GM12875 (cell line): ENCODE data around the gene CD164.

ENCODE experiments used
- H3K4me3 ChIP-seq: one replicate; pipeline ENCODE4 v1.5.1; 2011; ENCODE audit warnings: low read depth, low read length, control low read depth
- TF ChIP-seq, protein P1 (sequence below): IDR thresholded peaks from 2 replicates; pipeline ENCODE4 v1.5.1; 2011; ENCODE audit warnings: low read depth, mild to moderate bottlenecking, control low read depth, inconsistent platforms, low read length, moderate library complexity, borderline replicate concordance; ENCODE audit not compliant: insufficient read depth

Gene CD164

DNA sequence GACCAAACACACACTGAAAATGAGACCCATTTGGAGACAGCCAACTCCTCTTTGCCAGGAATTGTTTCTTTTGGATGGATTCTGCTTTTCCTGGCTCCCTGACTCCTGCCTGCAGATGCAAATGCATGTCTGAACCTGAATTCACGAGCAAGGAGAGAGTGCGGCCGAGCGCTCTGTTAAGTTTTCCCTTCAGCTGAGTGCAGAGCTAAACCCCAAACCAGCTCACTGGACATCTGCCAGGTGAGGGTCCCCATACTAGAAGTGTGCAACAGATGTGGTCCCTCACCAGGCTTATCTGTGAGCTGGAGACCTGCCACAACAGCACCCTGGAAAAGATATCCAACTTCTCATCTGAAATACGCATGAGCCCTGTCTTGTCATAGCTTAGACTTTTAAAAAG is 59.0 kb downstream of the CD164 start:
- H3K4me3 ChIP-seq: no peak overlapping the region
- TF ChIP-seq, protein P1, sequence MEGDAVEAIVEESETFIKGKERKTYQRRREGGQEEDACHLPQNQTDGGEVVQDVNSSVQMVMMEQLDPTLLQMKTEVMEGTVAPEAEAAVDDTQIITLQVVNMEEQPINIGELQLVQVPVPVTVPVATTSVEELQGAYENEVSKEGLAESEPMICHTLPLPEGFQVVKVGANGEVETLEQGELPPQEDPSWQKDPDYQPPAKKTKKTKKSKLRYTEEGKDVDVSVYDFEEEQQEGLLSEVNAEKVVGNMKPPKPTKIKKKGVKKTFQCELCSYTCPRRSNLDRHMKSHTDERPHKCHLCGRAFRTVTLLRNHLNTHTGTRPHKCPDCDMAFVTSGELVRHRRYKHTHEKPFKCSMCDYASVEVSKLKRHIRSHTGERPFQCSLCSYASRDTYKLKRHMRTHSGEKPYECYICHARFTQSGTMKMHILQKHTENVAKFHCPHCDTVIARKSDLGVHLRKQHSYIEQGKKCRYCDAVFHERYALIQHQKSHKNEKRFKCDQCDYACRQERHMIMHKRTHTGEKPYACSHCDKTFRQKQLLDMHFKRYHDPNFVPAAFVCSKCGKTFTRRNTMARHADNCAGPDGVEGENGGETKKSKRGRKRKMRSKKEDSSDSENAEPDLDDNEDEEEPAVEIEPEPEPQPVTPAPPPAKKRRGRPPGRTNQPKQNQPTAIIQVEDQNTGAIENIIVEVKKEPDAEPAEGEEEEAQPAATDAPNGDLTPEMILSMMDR: no peak

- TF ChIP-seq, protein P1: no peak
Measured at GRCh38 chr6:109322825-109323224, 59.4 kb downstream of the CD164 start.

GRCh38 chr6:109321752-109322151 is 60.5 kb downstream of the CD164 start:
- no peak overlapping the region for H3K4me3 ChIP-seq
- TF ChIP-seq, protein P1: no peak

More at GRCh38 chr6:109322825-109323224, 59.4 kb downstream of the CD164 start:
- H3K4me3 ChIP-seq: no peak overlapping the region

- TF ChIP-seq, protein P1: no peak
- H3K4me3 ChIP-seq: no peak overlapping the region
Measured at GRCh38 chr6:109320072-109320471, 62.2 kb downstream of the CD164 start.

DNA sequence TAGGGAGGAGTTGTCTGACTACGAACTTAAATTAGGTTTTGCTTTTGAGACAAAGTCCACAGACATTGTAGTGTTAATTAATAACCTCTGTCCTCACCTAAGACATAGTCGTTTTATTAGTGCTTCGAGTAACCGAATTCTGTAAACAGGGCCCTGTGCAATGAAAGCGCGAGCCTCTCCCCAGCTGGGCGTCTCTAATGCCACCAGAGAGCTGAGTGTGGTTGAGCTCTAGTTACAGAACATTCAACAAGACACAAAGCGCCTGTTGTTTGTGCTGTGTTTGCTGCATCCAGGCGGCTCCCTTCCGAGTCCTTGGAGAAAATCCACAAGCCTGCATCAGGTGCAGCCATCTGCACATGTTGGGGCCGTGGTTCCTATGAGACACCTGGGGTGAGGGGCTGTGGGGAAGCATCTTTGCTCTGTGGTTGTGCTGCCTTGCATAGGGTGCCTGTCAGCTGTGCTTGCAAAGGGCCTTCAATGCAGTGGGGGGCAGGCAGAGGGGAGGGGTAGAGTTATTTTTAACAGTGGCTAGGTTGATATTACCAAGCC is 63.9 kb downstream of the CD164 start:
- H3K4me3 ChIP-seq: no peak overlapping the region
- TF ChIP-seq, protein P1: no peak

DNA sequence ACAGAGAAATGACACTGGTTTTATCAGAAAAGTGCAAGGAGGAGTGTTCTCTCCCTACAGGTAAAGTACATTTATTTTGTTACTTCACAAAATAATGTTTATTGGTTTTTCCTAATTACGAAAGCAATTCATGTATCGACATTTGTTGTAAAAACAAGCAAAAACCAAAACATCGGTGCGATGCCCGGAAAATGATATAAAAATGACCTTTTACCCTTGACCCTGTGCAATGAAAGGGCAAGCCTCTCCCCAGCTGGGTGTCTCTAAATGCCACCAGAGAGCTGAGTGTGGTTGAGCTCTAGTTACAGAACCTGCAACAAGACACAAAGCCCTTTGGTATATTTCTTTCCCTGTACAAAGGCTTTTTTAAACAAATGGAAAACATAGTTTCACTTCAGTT is 65.4 kb downstream of the CD164 start:
- H3K4me3 ChIP-seq: no peak overlapping the region
- TF ChIP-seq, protein P1: no peak
